Stimulated activated naive CD4-positive, alpha-beta T cell treated with Interleukin-2 at 50 U/mL for 16 hours (primary cell): ENCODE data around the gene CEP128.

ENCODE experiments used
- DNase-seq: peaks from one replicate; lab custom pipeline; 2025; lab: John Stamatoyannopoulos, UW

The CEP128 gene

DNA sequence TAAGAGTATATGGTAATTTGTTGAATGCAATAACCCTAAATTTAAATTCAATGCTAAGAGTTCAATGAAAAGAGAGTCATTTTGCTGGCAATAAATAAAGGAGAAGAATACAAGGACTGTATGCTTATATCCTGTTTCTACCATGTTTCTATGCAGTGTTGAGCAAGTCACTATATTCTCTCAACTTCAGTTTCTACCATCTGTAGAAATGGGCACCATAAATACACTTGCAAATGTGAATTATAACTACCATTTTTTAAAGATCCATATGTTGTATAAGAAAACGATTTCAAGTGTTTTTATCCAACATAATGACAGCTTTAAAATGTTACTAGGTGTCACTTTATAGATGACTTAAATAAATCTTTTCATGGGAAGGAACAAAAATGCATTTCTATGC lies 170.3 kb downstream of the CEP128 start:
- no peak for DNase-seq

- DNase-seq: no peak
These were observed 171.2 kb downstream of the CEP128 start for GRCh38 chr14:80770114-80770908.

GRCh38 chr14:80768646-80769045 lies 172.9 kb downstream of the CEP128 start:
- DNase-seq: no peak

- no peak for DNase-seq
These were observed 176.5 kb downstream of the CEP128 start for GRCh38 chr14:80764921-80765507.

DNA sequence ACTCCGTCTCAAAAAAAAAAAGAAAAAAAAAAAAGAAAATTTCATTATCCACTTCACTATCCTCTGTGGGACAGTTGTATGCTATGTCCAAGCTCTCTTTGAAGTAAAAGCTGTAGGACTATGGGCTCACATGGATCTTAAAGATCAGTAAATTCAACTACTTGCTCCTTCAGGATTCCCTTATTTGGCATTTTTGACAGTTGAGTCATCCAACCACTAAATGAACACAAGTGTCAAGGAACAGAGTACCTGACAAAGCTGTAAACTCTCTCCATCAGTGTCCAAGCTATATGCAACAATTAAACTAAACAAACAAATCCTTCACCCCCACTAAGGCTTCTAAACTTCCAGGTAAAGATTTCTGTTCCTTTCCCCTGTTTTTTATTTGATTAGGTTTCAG lies 177.0 kb downstream of the CEP128 start:
- DNase-seq: no peak

DNA sequence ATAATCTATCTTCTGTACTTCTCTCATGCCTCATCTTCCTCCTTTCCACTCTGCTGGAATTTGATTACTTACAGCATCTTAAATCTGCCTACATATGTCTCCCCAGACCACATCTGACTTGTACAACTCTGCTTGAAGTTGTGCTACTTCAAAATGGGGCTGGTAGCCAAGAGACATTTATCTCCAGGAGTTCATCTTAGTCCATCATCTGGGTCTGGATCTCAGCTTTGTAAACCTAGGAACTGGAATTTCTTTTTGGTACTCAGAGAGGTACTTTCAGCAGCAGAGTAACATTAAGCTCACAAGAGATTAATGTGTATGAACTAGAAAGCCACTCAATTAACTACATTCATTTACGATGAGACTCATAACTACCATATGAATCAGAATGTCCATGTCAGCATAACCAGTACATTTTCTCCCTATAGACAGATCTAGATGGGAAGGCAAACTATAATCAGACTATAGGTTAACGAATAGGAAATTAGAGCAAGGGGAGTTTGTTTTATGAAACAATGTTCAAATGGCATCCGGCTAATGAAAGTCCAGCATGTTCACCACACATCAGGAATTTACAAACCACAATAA lies 178.8 kb downstream of the CEP128 start:
- DNase-seq: no peak

DNA sequence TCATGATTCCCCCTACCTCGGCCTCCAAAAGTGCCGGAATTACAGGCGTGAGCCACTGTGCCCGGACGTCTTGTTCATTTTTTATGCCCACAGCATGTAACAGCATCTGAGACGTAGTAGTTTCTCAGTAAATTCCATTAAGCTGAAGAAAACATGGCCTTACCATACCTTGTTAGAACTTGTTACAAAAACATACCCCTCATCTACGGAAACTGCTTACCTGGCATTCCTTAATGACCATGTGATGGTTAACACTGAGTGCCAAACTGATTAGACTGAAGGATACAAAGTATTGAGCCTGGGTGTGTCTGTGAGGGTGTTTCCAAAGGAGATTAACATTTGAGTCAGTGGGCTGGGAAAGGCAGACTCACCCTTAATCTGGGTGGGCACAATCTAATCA lies 186.8 kb downstream of the CEP128 start:
- DNase-seq: no peak

DNA sequence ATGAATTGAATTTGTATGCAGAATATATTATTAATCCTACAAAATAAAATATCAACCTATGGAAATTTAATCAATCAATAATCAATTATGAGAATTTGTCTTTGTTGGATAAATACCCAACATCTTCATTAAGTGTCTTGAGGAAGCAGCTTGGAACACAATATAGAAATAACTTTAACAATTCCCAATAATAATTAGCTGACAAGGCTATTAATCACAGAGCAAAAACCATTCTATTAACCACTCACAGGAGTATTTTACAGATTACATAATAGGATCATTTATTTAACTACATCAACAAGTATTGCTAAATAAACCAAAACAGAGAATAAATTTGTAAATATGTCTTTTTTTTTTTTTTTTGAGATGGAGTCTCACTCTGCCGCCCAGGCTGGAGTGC lies 190.3 kb downstream of the CEP128 start:
- DNase-seq: no peak

DNA sequence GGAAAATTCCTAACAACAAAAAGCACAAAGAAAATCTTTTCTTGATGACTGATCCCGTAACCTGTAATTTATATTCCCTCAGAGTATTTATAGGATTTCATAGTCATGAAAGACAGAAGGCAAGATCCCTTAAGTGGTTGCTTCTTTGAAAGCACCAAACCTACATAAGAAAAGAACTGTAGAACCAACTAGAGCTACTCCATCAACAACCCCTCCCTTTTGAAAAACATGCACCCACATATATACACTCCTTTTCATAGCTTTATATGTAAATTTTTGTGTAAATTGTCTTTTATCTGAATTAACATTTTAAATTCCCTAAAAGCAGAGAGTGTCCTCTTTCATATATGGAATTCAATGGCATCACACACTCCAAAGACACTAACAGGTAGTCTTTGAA lies 215.3 kb downstream of the CEP128 start:
- DNase-seq: no peak

DNA sequence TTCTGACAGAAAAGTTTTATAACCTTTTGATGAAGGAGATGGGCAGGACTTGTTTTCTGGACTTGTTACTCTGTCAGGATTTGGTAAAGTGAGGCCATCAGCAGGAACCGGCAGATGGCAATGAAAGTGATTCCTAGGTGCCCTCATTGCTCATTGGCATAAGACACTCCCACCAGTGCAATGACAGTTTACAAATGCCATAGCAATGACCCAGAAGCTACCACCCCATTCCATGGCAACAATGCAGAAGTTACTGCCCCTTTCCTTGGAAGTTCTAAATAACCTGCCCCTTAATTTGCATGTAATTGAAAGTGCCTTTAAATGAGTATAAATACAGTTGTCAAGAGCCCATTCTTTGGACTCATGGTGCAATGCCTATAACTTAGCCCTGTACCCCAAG lies 222.6 kb downstream of the CEP128 start:
- DNase-seq: no peak

- DNase-seq: no peak
These were observed 227.1 kb downstream of the CEP128 start for GRCh38 chr14:80714474-80714873.

DNA sequence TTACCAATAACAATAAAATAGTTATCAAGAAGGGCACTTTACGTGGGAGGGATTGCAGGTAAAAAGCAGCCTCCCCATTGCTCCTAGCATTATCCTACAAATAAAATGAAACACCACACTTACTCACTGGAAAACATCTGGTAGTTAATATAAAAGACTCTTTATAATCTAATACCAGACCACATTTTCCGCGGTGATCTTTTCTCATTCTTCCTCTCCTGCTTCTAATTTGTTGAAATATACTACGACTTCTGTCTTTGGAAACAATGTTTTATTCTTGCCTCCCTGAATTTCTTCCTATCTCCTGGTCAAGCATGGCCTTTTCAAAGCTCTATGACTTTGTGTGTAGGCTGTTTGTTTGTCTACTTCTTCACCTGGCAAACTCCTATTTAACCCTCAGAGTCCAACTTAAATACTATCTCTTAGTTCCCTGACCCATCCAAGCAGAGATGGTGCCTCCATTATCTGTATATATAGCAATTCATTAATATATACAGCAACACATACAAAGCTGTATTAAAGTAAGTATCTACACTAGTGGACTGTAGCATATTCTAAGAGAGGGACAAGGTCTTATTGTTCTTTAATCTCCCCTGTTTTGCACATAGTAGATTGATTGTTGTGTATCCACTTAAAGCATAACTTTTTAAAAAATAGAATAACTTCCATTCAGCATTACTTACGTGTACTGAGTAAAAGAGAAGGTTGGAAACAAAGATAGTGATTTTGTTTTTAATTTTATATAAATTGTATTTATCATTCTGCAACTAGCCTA lies 228.3 kb downstream of the CEP128 start:
- no peak for DNase-seq

DNA sequence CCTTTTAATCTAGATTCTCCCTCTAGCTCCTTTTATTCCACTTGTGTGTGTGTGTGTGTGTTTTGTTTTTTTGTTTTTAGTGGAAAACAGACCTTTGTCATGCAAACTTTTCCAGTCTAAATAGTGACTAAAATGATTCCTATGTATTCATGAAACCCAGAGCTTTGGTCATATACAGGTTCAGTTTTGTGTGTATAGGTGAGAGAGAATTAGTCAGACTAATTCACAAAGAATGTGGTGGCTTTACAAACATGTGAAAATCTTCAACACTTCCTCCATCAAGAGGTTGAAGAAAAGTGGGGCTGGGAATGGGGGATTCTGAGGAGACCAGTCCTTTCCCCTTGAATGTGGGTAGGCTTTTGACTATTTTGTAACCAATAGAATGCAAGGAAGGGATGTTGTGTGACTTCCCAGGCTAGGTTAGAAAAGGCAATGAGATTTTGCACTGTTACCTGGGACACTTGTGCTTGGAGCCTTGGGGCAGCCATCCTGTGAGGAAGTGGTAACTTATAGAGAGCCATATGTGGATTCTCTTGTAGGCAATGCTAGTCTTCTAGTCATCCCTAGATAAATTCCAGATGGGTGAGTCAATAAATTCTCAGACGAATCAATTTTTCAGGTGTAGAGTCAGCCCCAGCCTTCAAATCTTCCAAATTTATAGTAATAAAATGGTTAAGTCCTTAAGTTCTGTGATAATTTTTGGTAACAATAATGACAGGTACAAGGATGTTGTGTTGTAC lies 236.1 kb downstream of the CEP128 start:
- DNase-seq: no peak

- DNase-seq: no peak
These were observed 240.9 kb downstream of the CEP128 start for GRCh38 chr14:80700601-80701000.

DNA sequence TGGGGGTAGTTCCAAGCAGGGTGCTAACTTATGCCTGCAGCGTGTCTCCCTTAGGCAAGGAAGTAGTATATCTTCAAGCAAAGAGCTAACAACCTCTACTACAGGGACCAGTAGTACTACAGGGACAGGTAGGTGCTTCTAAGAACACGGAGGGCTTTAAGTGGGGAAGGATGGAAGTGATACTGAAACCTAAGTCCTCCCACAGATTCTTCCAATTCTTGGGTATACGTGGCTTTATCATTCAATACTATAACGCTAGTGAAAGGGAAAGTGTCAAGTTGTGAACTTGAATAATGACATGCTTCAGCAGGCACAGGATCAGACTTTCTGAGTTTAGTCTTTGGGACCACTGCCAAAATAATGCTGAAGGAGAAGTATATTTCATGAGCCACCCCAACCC lies 241.7 kb downstream of the CEP128 start:
- no peak for DNase-seq

GRCh38 chr14:80698974-80699373 lies 242.6 kb downstream of the CEP128 start:
- DNase-seq: no peak

DNA sequence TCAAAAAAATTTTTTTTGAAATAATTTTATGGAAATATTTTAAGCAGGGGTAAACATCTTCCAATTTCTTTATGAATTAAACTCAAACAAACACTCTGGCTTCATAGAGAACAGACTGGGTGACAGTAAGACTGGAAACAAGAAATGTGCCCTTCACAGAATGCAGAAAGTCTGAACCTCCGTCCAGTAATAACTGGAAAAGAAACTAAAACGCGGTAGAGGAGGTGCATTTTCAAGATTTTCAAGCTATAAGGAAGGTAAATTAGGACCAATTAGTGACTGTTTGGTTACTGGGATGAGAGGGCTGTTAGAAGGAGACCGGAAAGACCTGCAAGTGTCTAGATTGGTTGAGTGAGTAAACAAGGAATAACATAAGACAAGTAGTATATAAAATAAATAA lies 245.7 kb downstream of the CEP128 start:
- no peak for DNase-seq

DNA sequence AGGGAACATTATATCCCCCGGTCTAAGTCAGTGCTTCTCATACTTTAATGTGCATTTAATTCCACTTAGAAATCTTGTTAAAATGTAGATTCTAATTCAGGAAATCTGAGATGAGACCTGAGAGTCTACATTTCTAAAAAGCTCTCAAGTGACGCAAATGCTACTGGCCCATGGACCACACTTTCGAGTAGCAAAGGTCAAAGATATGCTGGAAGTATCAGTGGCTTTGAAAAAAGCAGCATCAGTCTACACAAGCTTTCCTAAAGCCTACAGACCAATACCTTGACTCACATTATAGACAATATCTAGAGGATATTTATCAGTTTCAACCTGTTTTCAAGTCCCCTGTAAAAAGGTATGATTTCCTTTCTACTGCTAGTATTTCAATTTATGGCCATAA lies 248.6 kb downstream of the CEP128 start:
- DNase-seq: no peak

DNA sequence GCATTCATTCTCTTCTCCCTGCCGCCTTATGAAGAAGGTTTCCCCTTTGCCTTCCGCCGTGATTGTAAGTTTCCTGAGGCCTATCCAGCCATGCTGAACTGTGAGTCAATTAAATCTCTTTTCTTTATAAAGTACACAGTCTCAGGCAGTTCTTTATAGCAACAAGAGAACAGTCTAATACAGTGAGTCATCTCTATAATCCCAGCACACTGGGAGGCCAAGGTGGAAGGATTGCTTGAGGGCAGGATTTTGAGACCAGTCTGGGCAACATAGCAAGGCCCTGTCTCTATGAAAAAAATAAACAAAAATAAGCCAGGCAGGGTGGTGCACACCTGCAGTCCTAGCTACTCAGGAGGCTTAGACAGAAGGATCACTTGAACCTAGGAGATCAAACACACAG lies 259.9 kb downstream of the CEP128 start:
- DNase-seq: no peak

- no peak for DNase-seq
These were observed 262.3 kb downstream of the CEP128 start for GRCh38 chr14:80679273-80679672.

DNA sequence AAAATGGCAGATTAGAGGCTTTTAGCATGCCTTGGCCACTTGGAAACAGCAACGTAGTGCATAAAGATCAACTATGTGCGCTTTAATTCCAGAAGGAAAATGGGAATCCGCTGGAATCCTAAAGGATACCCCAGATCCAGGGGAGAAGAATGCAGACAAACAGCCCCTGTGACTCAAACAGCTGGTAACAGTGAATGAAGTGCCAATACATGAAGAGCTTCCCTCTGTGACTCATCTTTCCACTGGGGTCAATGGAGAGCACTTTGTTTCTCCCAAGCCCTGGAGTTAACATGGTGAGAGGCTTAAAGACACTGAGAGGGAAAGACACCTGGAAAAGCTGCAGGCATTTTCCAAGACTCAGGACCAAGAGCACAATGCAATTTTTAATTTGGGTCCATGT lies 263.1 kb downstream of the CEP128 start:
- no peak for DNase-seq

GRCh38 chr14:80669426-80669825 lies 272.1 kb downstream of the CEP128 start:
- no peak for DNase-seq
